Heart left ventricle (tissue), 16 donors: Measurements from ENCODE around the gene LAMA3. TPM values are rescaled to one million over a fixed set of nuclear protein-coding genes. Genes with fewer than 3 reads are reported as not detected.

Source experiments
- ATAC-seq, 4 donors: fragments of 200-7000 bp; cut with Tn5 transposase; one replicate each; pipeline ENCODE4 v1.9.1; 2020 to 2022; ENCODE audit warnings: moderate library complexity in 4 of 4, mild to moderate bottlenecking in 3 of 4, moderate number of reproducible peaks in 1 of 4
- DNase-seq, 5 donors: peaks; one replicate each; pipeline ENCODE4 v3.0.0-alpha.2; 2020
- H3K27ac ChIP-seq, 12 donors: fragments of 200-600 bp; sonication (generic) in 4 of 12; one replicate each; pipeline versions ENCODE4 v1.5.0 to v1.8.0; 2016 to 2022; ENCODE audit warnings: mild to moderate bottlenecking in 2 of 12
- H3K27me3 ChIP-seq, 9 donors: fragments of 200-600 bp; sonication (generic) in 2 of 9; one replicate each; pipeline versions ENCODE4 v1.5.1 to v1.8.0; 2016 to 2022; ENCODE audit warnings: mild to moderate bottlenecking in 3 of 9
- H3K36me3 ChIP-seq, 9 donors: fragments of 200-600 bp; sonication (generic) in 2 of 9; one replicate each; pipeline versions ENCODE4 v1.5.0 to v1.8.0; 2018 to 2022; ENCODE audit warnings: mild to moderate bottlenecking in 2 of 9
- H3K4me1 ChIP-seq, 12 donors: fragments of 200-600 bp; sonication (generic) in 4 of 12; one replicate each; pipeline versions ENCODE4 v1.5.0 to v1.8.0; 2016 to 2022; ENCODE audit warnings: mild to moderate bottlenecking in 3 of 12
- H3K4me3 ChIP-seq, 12 donors: fragments of 200-600 bp; sonication (generic) in 4 of 12; one replicate each; pipeline versions ENCODE4 v1.5.0 to v1.8.0; 2017 to 2022; ENCODE audit warnings: mild to moderate bottlenecking in 9 of 12, moderate library complexity in 4 of 12
- H3K9me3 ChIP-seq, 12 donors: fragments of 200-600 bp; sonication (generic) in 4 of 12; one replicate each; pipeline versions ENCODE4 v1.5.0 to v1.8.0; 2016 to 2022; ENCODE audit warnings: mild to moderate bottlenecking in 1 of 12
- POLR2A ChIP-seq, 2 donors: fragments of 450-650 bp; IDR thresholded peaks; one replicate each; pipeline ENCODE4 v1.6.1; 2017; ENCODE audit warnings: antibody characterized with exemption in 2 of 2, mild to moderate bottlenecking in 2 of 2, moderate library complexity in 2 of 2
- WGBS, 4 donors: extraction: QIAGEN DNeasy Blood & Tissue Kit in 2 of 4; methylation state at CpG; one replicate each; pipeline versions ENCODE4 v1.1.5 to v1.1.7; 2013 to 2018; 5-methylcytosine and 5-hydroxymethylcytosine counted together
- intact Hi-C, 10 donors: fragments of 100-400 bp; cut with DNase I; formaldehyde crosslinking; loops; one replicate each; pipeline versions ENCODE4 v1.11.1 to v1.14.2; 2022
- polyA plus RNA-seq, 2 donors: library from polyadenylated mRNA; stranded (reverse); fragments of 200-250 nt; gene quantifications; one replicate each; pipeline ENCODE4 v1.2.3, GENCODE V29; 2013
- total RNA-seq, 9 donors: library from RNA; depleted of rRNA in 2 of 9; stranded (reverse); fragments of >200 nt in 2 of 9; fragmentation: NEBNext Ultra II Directional in 3 of 9; extraction: Animal tissue kit (Norgen Biotek cat#: 25700) in 3 of 9; gene quantifications; one replicate each; pipeline versions ENCODE4 v1.1.0 to v1.2.4, GENCODE V29; 2016 to 2023
- TF ChIP-seq, protein P1 (sequence below), 12 donors: fragments of 200-600 bp; sonication (generic) in 4 of 12; IDR thresholded peaks; one replicate each; pipeline versions ENCODE4 v1.5.0 to v1.8.0; 2018 to 2022; ENCODE audit warnings: antibody characterized with exemption in 12 of 12, mild to moderate bottlenecking in 5 of 12
- donor health status: ischemic (EF 13 %, LVEDD 7.1; RV severe dilation, severe dysfunction).
- donor health status: healthy with polysubstance abuse.
- donor health status: DM: no; HTN: yes; CAD: no.
- donor health status: DM: no; HTN: no; CAD: no.
- donor health status: ischemic (EF 25% LVEDD 6.9; RV normal size, moderate dysfunction).
- donor health status: ischemic (EF 25% LVEDD 5.7; RV mildly dilated, moderate dysfunction).
- donor health status: healthy.
- donor health status: DM: yes; HTN: yes; CAD: no.
- donor health status: ischemic (EF 35%, LVEDD 5.7; RV mildly dilated, moderate dysfunction).
- donor health status: nonischemic (EF 11% LVEDD 7.7; RV severe dilation, severe dysfunction).
- donor health status: DM: yes; HTN: yes; CAD: no.
- donor health status: PGD.
- donor health status: ischemic (EF 29% LVEDD 5.4; RV normal size, mild dysfunction).
- donor health status: nonischemic (EF 23%, LVEDD 6.1; RV moderate dilation, normal function).

Gene LAMA3
- total and polyA plus RNA-seq, 11 donors, result 1.2 to 6.6 (median 3.2) TPM

DNA sequence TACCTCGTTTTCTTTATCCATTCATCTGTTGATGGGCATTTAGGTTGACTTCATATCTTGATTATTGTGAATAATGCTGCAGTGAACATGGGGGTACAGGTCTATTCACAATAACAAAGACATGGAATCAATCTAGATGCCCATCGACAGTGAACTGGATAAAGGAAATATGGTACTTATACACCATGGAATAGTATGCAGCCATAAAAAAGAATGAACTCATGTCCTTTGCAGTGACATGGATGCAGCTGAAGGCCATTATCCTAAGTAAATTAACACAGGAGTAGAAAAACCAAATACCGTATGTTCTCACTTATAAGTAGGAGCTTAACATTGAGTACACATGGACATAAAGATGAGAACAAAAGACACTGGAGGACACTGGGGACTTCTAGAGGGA, 111.6 kb downstream of the LAMA3 start:
- intact Hi-C loops, result loop anchor here in 2 of 10 donors (5.0 to 10.0 kb wide), 2 partner anchors 49 to 286 kb away; no protein-coding TSS in a partner anchor
- DNase-seq (no peak), ATAC-seq (no peak)
- Histone ChIP-seq H3K4me3 (no peak overlapping the region), H3K4me1 (no peaks in the 10 kb centered on the region), H3K9me3 (no peaks in the 10 kb centered on the region), H3K27me3 (no peaks in the 10 kb centered on the region), H3K27ac (no peak overlapping the region), H3K36me3 (no peaks in the 10 kb centered on the region)
- WGBS, 4 donors, result 93 to 97% (median 95%) methylated on average over 3 of the region's 3 CpGs
- TF ChIP-seq POLR2A (IDR thresholded peaks at IDR 0.05), result no peak
- TF ChIP-seq, protein P1, sequence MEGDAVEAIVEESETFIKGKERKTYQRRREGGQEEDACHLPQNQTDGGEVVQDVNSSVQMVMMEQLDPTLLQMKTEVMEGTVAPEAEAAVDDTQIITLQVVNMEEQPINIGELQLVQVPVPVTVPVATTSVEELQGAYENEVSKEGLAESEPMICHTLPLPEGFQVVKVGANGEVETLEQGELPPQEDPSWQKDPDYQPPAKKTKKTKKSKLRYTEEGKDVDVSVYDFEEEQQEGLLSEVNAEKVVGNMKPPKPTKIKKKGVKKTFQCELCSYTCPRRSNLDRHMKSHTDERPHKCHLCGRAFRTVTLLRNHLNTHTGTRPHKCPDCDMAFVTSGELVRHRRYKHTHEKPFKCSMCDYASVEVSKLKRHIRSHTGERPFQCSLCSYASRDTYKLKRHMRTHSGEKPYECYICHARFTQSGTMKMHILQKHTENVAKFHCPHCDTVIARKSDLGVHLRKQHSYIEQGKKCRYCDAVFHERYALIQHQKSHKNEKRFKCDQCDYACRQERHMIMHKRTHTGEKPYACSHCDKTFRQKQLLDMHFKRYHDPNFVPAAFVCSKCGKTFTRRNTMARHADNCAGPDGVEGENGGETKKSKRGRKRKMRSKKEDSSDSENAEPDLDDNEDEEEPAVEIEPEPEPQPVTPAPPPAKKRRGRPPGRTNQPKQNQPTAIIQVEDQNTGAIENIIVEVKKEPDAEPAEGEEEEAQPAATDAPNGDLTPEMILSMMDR (IDR thresholded peaks at IDR 0.05), result no peak

DNA sequence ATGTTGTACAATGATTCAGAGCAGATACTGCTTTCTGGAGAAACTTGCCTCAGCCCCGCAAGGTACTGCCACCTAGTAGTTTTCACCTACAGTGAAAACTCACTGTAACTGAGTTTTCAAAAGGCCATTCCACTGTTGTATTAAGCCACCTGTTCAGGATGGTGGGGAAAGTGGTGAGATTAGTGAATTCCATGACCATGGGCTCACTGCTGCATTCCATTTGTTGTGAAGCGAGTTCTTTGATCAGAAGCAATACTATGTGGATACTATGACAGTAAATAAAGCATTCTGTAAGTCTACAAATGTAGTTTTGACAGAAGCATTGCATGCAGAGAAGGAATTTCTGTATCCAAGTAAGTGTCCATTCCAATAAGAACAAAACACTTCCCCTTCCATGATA, 113.6 kb downstream of the LAMA3 start:
- Histone ChIP-seq H3K27me3 (no peaks in the 10 kb centered on the region), H3K36me3 (no peaks in the 10 kb centered on the region), H3K4me1 (no peaks in the 10 kb centered on the region), H3K4me3 (no peak overlapping the region), H3K27ac (no peak overlapping the region), H3K9me3 (no peaks in the 10 kb centered on the region)
- ATAC-seq, result no peak
- WGBS, 4 donors, result 84 to 93% (median 91%) methylated on average over 2 of the region's 2 CpGs
- intact Hi-C loops, result loop anchor here in 2 of 10 donors (5.0 to 10.0 kb wide), 2 partner anchors 51 to 288 kb away; no protein-coding TSS in a partner anchor
- DNase-seq, result no peak
- TF ChIP-seq, protein P1 (IDR thresholded peaks at IDR 0.05), result no peak

DNA sequence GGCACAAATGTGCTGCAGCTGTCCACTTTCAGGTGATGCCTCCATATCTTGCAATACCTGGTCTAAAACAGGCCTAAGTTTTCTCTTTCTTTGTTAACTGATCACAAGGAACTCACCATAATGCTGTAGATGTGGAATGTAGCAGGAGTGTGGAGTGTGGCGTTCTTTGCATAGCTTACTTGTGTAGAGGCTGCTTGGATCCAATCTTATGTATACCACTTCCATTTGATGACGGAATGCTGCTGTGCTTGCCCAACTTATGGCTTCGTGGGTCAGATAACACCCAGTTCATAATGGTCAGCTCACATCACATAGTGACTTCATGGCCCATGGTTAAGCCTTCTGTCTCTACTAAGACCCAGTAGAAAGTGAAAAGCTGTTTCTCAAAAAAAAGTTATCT, 114.5 kb downstream of the LAMA3 start:
- intact Hi-C loops, result loop anchor here in 2 of 10 donors (5.0 to 10.0 kb wide), 2 partner anchors 51 to 289 kb away; no protein-coding TSS in a partner anchor
- no peak overlapping the region for H3K27ac ChIP-seq
- TF ChIP-seq, protein P1 (IDR thresholded peaks at IDR 0.05), result no peak
- TF ChIP-seq POLR2A (IDR thresholded peaks at IDR 0.05), result no peak
- H3K4me1 ChIP-seq, result no peaks in the 10 kb centered on the region
- no peak for DNase-seq
- H3K36me3 ChIP-seq, result no peaks in the 10 kb centered on the region
- no peak overlapping the region for H3K4me3 ChIP-seq
- 79 to 83% (median 82%) methylated on average over 3 of the region's 3 CpGs for WGBS, 4 donors
- no peaks in the 10 kb centered on the region for H3K27me3 ChIP-seq
- no peaks in the 10 kb centered on the region for H3K9me3 ChIP-seq
- ATAC-seq, result no peak

DNA sequence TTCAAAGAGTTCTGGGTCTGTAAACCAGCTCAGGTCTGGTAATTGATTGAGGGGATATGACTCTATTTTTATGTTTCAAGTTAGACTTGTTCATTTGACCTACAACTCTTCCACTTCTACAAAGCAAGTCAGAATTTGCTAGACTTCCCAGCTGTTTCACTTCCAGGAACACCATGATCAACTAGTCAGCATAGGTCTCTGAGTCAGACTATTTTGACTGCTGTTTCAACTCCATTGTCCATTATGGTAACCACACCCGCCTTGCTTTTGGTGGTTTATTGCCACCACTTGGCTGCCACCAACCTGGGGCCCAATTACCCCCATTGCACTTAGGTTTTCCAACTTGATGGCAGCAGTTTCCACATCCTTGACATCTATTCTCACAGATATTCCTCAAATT, 116.6 kb downstream of the LAMA3 start:
- H3K36me3 ChIP-seq, result no peaks in the 10 kb centered on the region
- TF ChIP-seq POLR2A (IDR thresholded peaks at IDR 0.05), result no peak
- TF ChIP-seq, protein P1 (IDR thresholded peaks at IDR 0.05), result no peak
- no peak for DNase-seq
- ATAC-seq, result no peak
- no peak overlapping the region for H3K27ac ChIP-seq
- WGBS, 4 donors, result 87 to 95% (median 92%) methylated on average over 1 of the region's 1 CpG
- H3K9me3 ChIP-seq, result no peaks in the 10 kb centered on the region
- intact Hi-C loops, result loop anchor here in 2 of 10 donors (5.0 to 10.0 kb wide), 2 partner anchors 184 to 291 kb away; no protein-coding TSS in a partner anchor
- no peaks in the 10 kb centered on the region for H3K27me3 ChIP-seq
- H3K4me1 ChIP-seq, result no peaks in the 10 kb centered on the region
- H3K4me3 ChIP-seq, result no peak overlapping the region
